Measurements from ENCODE around the gene CEP83.
"Not testable (repeated sequence)": the region's sequence is repeated elsewhere in the genome, so short reads cannot be mapped to it uniquely, and the experiment has no call there.

The CEP83 gene

DNA sequence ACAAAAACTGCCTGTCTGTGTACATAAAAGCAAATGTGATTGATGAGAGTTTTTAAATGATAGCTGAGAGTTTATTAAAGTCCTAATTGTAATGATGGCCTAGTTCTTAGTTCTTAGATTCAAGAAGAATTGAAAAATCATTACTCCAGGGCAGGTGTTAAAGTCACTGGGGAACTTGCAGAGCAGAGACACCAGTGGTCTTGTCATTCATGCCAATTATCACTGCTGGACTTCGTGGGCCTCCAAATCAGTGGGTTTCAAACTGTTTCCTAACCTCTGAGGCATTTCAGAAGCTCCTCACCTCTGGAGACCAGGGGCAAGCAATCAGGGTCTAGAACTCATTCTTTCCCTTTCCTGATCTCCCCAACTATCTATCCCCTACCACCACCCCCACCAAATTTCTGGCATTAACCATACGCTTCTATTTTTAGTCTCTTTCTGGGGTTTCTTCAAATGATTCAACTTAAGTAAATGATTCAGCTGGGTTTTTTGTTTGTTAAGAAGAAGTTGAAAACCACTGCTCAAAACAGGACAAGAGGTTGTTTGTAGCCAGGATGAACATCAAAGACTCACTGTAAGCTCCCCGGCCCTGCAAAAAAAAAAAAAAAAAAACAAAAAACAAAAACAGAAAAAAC is 80.1 kb downstream of the CEP83 start:
- DNase-seq: peak; percentile 3

- DNase-seq: no peak
Measured at GRCh38 chr12:94377599-94377998, 82.1 kb downstream of the CEP83 start.

- DNase-seq: no peak
Measured at GRCh38 chr12:94374124-94374523, 85.5 kb downstream of the CEP83 start.

- DNase-seq: no peak
Measured at GRCh38 chr12:94372461-94372860, 87.2 kb downstream of the CEP83 start.

DNA sequence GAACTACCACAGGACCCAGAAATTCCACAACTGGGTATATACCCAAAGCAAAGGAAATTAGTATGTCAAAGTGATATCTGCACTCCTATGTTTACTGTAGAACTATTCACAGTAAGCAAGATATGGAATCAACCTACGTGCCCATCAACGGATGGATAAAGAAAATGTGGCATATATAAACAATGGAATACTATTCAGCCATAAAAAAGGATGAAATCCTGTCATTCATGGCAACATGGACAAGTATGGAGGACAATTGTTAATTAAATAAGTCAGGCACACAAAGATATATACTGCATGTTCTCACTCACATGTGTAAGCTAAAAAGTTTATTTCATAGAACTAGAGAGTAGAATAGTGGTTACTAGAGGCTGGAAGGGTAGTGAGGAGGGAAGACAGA is 97.0 kb downstream of the CEP83 start:
- DNase-seq: no peak

DNA sequence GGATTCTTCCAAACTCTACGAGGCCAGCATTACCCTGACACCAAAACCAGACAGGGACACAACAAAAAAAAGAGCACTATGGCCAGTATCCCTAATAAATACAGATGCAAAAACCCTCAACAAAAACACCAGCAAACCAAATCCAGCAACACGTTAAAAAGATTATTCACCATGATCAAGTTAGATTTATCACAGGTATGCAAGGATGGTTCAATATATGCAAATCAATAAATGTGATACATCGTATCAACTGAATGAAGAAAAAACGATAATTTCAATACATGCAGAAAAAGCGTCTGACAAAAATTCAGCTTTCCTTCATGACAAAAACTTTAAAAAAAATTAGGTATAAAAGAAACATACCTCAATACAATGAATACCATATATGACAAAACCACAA is 99.9 kb downstream of the CEP83 start:
- no peak for DNase-seq

DNA sequence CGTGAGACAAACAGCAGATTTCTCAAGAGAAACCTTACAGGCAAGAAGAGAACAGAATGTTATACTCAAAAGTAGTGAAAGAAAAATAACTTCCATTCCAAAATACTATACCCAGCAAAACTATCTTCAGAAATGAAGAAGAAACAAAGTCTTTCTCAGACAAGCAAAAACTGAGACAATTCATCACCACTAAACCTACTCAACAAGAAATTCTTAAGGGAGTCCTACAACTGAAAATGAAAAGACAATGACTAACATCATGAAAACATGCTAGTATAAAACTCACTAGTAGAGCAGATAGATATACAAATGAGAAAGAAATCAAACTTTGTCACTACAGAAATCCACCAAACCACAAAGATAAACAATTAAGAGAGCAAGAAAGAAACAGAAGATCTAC is 106.5 kb downstream of the CEP83 start:
- no peak for DNase-seq

DNA sequence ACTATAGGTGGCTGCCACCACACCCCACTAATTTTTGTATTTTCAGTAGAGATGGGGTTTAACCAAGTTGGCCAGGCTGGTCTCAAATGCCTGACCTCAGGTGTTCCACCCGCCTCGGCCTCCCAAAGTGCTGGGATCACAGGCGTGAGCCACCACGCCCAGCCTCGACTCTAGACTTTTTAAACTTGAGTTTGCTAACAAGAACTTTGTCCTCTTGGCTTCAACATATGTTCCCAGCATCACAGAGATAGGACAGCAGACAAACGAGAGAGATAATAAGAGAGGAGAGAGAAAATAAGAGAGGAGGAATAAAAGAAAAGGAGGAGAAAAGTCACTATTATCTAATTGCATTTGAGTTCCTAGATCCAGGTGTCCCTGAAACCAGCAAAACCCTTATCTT is 119.1 kb downstream of the CEP83 start:
- DNase-seq: no peak

DNA sequence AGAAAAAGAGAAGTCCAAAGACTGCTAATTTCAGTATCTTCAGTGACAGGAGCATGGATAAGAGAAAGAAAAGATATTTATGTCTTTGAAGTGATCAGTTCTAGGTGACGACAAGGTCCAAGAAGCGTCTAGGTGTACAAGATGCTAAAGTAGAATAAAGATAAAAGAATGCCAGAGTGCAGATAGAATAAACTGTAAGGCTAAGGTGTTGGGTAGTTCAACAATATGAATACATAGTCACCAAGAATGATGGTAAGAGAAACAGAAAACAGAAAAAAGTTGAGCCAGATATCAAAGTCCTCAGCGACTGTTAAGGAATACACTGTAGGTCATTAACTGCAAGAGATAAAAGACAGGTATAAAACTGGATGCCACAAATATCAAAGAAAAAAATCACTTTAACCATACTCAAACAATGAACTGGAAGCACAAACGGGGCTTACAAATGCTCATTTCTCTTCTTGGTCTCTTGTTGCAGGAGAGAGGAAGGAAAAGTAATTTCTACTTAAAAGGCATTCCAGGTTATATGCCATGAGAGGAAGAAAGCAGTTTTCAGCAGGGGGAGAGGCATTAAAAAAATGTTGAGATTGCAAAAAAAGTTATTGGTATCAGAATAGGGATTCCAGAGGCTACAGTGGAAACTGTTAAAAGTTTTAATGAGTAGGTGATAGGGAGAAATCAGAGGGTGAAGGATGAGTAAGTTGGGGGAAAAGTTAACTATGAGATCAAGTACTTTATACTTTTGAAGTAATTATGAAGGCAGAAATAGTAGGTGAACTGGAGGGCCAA is 121.5 kb downstream of the CEP83 start:
- no peak for DNase-seq

- no peak for DNase-seq
Measured at GRCh38 chr12:94336211-94336925, 123.3 kb downstream of the CEP83 start.

DNA sequence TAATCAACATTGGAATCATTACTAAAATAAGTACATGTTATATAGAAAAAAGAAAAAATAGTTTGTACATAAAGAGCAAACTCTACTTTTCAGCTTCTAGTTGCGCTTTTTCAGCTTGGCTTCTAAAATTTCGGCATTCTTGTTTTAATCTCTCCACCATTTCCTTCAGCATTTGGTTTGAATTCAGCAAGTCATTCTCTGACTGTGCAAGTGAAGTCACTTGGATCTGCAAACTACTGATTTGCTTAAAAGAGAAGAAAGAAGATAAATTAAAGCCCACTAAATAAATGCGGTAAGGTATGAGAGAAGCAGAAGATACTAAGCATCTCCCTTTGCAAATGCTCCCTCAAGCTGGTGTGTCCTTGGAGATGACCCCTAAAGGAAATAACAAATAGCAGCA is 126.3 kb downstream of the CEP83 start:
- no peak for DNase-seq

DNA sequence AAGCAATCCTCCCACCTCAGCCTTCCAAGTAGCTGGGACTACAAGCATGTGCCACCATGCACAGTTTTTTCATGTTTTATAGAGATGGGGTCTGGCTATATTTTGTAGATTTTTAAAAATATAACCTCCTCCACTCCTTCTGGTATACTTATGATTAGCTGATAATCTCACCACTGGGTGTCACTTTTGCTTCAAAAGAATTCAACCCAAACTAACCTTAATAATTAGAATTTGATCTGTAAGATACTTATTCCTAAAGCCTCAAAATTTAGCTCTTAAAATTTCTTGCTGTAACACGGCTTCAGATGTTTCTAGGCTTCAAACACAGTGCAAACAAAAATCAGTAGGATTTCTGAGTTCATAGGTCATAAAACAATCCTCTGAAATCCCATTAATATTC is 130.3 kb downstream of the CEP83 start:
- no peak for DNase-seq

DNA sequence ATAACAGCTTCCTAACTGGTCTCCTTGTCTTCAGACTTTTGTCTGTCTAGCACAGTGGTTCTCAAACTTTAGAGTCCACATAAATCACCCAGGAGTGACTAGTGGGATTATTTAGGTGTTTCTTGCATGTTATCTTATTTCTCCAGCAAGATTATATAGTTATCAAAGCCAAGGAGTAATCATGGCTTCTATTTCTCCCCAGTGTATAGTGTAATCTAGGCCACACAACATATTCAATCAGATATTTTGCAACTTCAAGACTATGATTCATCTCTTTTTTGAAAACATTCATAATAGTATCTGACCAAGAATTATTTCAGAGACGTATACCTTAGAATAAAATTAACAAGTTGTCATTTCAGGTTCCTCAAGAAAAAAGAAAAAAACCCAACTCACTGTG is 131.9 kb downstream of the CEP83 start:
- peak; percentile 26 for DNase-seq

- peak; percentile 92 for DNase-seq
Measured at GRCh38 chr12:94326727-94327126, 132.9 kb downstream of the CEP83 start.

DNA sequence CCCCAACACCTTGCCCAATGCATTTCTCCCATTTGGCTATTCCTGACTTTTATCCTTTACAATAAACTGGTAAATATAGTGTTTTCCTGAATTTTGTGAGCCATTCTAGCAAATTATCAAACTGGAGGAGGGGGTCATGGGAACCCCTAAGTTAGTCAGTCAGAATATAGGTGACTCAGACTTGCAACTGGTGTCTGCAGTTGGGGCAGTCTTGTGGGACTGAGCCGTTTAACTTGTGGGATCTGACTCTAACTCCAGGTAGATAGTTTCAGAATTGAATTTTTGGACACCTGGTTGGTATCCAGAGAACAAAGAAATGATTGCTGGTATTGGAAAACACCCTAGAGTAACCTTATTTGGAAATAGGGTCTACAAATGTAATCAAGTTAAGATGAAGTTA is 133.4 kb downstream of the CEP83 start:
- no peak for DNase-seq

DNA sequence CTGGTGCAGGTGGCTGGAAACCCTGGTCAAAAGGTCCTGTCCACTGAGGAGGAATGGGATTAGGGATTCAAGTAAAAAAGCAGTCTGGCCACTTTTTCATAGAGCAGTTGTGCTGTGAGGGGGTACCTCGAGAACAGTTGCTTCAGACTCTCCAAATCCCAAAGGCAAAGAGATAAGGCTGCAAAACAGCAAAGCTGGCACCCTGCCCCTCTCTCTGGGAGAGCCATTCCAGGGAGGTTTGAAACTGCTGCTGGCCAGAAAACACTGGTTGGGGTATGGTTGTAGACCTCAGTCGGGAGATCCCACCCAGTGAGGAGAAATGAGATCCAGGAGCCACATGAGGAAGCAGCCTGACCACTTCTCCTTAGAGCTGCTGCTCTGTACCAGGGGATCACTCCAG is 137.3 kb downstream of the CEP83 start:
- DNase-seq: no peak

DNA sequence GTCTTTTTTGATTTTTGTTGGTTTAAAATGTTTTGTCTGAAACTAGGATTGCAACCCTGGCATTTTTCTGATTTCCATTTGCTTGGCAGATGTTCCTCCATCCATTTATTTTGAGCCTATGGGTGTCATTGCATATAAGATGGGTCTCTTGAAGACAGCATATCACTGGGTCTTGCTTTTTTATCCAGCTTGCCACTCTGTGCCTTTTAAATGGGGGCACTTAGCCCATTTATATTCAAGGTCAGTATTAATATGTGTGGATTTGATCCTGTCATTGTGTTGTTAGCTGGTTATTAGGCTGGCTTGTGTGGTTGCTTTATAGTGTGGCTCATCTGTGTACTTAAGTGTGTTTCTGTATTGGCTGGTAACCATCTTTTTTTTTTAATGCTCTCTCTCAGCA is 139.6 kb downstream of the CEP83 start:
- DNase-seq: no peak

- no peak for DNase-seq
Measured at GRCh38 chr12:94318181-94318580, 141.5 kb downstream of the CEP83 start.

DNA sequence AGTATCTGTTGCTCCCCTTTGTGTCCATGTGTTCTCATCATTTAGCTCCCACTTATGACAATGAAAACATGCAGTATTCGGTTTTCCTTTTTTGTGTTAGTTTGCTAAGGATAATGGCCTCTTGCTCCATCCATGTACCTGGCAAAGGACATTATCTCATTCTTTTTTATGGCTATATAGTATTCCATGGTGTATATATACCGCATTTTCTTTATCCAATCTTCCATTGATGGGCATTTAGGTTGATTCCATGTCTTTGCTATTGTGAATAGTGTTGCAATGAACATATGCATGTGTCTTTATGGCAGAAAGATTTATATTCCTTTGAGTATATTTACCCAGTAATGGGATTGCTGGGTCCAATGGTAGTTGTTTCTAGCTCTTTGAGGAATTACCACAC is 143.1 kb downstream of the CEP83 start:
- DNase-seq: not testable (repeated sequence)

DNA sequence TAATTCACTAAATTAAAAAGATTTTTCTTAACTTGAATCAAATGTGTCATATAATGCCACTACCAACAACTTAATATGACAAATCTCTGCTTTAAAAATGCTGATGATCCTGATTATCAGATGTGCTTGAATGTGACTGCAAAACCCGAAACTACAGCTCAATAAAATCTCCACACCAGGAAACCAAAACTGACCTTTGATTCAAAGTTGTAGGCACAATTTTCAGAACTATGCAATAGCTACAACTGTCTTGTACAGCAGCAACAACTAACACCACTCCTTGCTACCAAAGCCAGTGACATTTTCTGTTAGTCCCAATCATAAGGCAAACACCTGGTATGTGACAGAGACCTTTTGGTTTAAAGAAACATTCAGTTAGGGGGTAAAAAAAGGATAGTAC is 147.3 kb downstream of the CEP83 start:
- DNase-seq: no peak

DNA sequence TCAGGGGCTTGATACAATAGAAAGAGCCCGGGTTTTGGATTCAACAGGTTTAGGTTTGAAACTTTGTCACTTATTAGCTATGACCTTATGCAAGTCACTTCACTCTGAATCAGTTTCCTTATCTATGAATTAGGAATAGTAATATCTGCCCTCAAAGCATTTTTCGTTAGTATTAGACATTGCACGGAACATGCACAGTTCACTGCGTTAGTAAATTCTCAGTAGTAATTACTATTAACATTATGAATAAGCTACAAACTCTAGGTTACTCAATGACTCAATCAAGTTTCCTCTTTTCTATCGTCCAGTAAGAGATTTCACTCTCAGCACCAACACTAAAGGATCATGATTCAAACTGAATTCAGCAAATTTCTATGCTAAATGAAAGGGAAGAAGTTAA is 150.3 kb downstream of the CEP83 start:
- DNase-seq: no peak

GRCh38 chr12:94308612-94309011 is 151.1 kb downstream of the CEP83 start:
- DNase-seq: no peak

DNA sequence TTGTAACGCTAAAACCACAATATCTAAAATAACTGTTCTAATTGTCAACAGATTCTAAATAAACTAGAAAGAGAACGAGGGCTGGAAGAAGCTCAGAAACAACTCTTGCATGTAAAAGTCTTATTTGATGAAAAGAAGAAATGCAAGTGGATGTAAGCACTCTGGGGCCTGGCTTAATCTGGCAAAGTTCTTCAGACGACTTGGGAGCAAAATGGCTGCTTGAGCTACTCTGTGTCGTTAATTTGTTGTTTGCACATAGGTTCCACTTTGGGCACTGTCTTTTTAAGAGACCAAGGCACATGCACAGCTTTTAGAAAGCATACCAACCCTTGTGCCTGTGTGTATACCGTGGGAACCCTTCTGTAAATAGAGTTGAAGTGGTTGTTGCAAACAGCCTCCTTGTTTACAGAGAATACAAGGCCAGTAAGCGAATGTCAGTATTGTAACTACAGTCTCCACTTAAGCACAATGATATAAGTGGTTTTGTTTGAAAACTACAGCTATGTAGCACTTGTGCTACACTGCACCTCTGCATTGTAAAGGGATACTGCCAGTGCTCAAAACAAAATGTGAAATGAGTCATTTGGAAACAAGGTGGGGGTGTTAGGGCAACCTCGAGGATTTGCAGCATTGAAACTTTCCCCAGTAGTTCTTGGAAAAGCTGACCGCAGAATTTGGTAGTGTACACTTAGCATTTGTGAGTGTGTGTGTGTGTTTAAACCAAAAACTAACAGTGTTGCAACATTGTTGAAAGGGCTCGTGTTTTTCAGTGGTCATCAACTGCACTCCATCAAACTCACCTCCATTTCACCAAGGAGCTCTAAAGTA is 154.3 kb downstream of the CEP83 start:
- no peak for DNase-seq

Data from fibroblast of skin of back (primary cell).